ENCODE measurements around the gene CYP3A7.
"Not testable (repeated sequence)": the region's sequence is repeated elsewhere in the genome, so short reads cannot be mapped to it uniquely, and the experiment has no call there.

CYP3A7 gene

DNA sequence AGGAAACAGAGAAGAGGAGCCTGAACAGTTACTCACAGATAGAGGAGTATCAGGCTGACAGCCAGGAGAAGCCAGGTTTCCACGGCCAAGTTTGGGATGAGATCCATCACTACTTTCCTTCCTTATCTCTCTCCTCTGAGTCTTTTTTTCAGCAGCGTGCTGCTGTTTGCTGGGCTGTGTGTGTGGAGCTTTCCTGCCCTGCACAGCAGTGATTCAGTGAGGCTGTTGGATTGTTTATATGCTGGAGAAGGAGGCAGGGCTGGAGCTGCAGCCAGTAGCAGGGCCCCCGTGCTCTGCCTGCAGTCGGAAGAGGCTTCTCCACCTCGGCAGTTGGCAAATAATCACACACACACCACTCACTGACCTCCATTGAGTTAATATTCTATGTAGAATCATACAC is at the start of gene CYP3A7:
TSS of gene CYP3A7 (minus strand) at position 210 of the 400 bp plus-strand sequence. CDS start at position 107, 103 bp downstream.
- H3K4me3 ChIP-seq, result no peak within 1 kb of the TSS
- TF ChIP-seq, protein P1, sequence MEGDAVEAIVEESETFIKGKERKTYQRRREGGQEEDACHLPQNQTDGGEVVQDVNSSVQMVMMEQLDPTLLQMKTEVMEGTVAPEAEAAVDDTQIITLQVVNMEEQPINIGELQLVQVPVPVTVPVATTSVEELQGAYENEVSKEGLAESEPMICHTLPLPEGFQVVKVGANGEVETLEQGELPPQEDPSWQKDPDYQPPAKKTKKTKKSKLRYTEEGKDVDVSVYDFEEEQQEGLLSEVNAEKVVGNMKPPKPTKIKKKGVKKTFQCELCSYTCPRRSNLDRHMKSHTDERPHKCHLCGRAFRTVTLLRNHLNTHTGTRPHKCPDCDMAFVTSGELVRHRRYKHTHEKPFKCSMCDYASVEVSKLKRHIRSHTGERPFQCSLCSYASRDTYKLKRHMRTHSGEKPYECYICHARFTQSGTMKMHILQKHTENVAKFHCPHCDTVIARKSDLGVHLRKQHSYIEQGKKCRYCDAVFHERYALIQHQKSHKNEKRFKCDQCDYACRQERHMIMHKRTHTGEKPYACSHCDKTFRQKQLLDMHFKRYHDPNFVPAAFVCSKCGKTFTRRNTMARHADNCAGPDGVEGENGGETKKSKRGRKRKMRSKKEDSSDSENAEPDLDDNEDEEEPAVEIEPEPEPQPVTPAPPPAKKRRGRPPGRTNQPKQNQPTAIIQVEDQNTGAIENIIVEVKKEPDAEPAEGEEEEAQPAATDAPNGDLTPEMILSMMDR (IDR thresholded peaks at IDR 0.05), result no peak
- no peak within 1 kb of the TSS for H3K27ac ChIP-seq
- DNase-seq (ENCODE audit: low spot score), result no peak

DNA sequence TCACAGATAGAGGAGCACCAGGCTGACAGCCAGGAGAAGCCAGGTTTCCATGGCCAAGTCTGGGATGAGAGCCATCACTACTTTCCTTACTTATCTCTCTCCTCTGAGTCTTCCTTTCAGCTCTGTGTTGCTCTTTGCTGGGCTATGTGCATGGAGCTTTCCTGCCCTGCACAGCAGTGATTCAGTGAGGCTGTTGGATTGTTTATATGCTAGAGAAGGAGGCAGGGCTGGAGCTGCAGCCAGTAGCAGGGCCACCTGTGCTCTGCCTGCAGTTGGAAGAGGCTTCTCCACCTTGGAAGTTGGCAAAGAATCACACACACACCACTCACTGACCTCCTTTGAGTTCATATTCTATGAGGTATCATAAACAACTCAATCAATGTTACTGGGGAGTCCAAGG is 49.0 kb upstream of the CYP3A7 start, which contains the start of gene CYP3A4:
TSS of gene CYP3A4 (minus strand) at position 178 of the 400 bp plus-strand sequence. CDS start at position 75, 103 bp downstream.
- no peak within 1 kb of the TSS for H3K27ac ChIP-seq
- no peak for DNase-seq (ENCODE audit: low spot score)
- H3K4me3 ChIP-seq, result no peak within 1 kb of the TSS
- TF ChIP-seq, protein P1 (IDR thresholded peaks at IDR 0.05), result no peak

DNA sequence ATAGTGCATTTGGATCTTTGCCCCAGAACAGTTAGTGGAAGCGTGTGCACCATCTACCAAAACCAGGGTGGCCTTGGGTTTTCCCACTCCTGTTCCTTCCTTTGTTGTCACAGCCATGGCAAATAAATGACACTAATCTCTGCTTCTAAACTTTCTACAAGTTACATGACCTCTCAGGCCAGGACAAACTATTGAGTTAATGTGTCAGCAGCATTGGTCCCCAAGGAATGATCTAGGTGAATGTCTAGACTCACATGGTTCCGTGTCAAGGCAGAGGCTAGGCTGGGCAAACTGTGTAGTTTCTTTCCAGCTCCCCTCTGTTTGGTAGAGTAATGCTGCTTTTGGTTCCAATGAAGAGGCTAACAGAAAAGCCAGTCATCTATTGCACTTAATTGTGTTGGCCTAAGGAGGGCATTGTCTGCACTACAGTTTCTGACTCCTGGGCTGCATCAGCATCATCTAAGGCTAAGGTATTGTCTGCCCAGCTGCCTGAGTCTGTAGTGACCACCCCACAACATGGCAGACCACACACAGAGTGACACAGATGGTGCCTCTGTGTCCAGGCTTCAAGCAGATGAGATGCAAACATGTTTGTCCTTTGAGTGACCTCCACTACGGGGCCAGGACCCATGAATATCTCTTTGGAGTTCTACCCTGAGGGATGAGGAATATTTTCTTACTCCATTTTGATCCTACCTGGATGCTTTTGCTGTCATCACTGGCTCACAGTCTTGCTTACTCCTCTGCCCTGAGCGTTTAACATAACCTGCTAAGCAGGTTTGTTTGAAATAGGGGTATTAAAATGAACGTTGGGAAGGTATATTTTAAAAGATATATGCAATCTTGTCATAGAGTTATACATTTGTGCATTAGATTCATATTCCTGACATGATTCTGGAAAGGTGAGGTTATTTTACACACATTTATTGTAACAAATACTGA is 47.3 kb upstream of the CYP3A7 start:
- no peak overlapping the region for H3K4me3 ChIP-seq
- TF ChIP-seq, protein P1 (IDR thresholded peaks at IDR 0.05), result no peak
- no peak overlapping the region for H3K27ac ChIP-seq
- DNase-seq (ENCODE audit: low spot score), result no peak

- Histone ChIP-seq H3K27ac (no peak overlapping the region), H3K4me3 (no peak overlapping the region)
- TF ChIP-seq, protein P1 (IDR thresholded peaks at IDR 0.05), result no peak
- DNase-seq (ENCODE audit: low spot score), result no peak
Observed at GRCh38 chr7:99780588-99780987, 45.6 kb upstream of the CYP3A7 start.

GRCh38 chr7:99779949-99780348 is 45.0 kb upstream of the CYP3A7 start:
- DNase-seq (ENCODE audit: low spot score), result no peak
- TF ChIP-seq, protein P1 (IDR thresholded peaks at IDR 0.05), result no peak
- Histone ChIP-seq H3K4me3 (no peak overlapping the region), H3K27ac (no peak overlapping the region)

- Histone ChIP-seq H3K4me3 (no peak overlapping the region), H3K27ac (no peak overlapping the region)
- DNase-seq (ENCODE audit: low spot score), result no peak
- TF ChIP-seq, protein P1 (IDR thresholded peaks at IDR 0.05), result no peak
Observed at GRCh38 chr7:99778880-99779279, 43.9 kb upstream of the CYP3A7 start.

DNA sequence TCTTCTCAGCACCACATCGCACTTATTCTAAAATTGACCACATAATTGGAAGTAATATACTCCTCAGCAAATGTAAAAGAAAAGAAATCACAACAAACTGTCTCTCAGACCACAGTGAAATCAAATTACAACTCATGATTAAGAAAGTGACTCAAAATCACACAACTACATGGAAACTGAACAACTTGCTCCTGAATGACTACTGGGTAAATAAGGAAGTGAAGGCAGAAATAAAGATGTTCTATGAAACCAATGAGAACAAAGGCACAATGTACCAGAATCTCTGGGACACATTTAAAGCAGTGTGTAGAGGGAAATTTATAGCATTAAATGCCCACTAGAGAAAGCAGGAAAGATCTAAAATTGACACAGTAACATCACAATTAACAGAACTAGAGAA is 38.4 kb upstream of the CYP3A7 start:
- H3K27ac ChIP-seq; DNase-seq (ENCODE audit: low spot score); H3K4me3 ChIP-seq: not testable (repeated sequence)

Data from coronary artery (tissue), 2 donors.